Measurements from ENCODE around the gene FAM193A.

Gene FAM193A

DNA sequence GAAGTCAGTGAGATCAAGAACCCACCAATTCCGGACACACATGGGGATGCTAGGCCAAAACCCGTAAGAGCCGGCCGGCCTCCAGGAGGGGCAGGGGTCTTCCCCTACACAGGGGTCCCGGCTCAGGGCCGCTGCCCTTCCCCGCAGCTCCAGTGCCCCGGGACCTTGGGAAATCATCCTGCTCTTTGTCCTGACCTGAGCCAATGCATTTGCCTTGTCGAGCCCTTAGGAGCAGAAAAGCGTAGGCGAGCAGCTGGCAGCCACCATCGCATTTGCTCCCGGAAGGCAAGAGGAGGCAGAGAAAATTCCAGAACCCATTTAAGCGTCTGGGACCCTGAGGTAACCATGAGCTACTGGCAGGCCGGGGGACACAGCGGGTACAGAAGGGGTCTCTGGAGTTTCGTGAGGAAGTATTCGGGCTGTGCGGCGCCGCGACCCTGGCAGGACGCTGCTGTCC, 227.1 kb downstream of the FAM193A start:
- in situ Hi-C loops (cut with MboI; ENCODE audit: low sequenced_read_pairs, unreplicated experiment), result no loop called here
- DNase-seq (ENCODE audit: low spot score), result peak; percentile 18

DNA sequence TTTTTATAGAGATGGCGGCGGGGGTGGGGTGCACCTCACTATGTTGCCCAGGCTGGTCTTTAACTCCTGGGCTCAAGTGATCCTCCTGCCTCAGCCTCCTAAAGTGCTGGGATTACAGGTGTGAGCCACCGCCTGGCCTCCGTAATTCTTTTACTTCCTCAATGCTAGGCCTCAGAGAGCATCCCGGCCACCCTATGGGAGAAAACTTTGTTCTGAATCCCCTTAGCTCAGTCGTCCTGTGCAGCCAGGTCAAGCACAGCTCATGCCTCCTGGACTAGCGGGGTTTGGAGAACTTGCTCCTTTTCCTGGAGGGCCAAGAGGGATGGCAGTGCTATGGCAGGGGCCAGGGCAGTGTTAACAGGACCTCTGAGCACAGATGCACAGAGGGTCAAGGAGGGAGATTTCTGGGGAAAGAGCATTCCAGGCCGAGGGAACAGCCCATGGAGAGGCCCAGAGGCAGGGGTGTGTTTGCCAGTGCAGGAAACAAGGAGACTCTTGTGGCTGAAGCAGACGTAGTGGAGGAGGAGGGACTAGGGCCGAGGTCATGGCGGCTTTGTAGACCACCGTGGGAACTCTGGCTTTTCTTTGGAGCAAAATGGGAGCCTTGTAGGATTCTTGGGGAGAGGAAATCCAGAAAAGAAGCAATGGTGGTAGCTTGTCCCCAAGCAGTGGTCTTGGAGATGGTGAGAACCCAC, 229.5 kb downstream of the FAM193A start:
- TF ChIP-seq, protein P1, sequence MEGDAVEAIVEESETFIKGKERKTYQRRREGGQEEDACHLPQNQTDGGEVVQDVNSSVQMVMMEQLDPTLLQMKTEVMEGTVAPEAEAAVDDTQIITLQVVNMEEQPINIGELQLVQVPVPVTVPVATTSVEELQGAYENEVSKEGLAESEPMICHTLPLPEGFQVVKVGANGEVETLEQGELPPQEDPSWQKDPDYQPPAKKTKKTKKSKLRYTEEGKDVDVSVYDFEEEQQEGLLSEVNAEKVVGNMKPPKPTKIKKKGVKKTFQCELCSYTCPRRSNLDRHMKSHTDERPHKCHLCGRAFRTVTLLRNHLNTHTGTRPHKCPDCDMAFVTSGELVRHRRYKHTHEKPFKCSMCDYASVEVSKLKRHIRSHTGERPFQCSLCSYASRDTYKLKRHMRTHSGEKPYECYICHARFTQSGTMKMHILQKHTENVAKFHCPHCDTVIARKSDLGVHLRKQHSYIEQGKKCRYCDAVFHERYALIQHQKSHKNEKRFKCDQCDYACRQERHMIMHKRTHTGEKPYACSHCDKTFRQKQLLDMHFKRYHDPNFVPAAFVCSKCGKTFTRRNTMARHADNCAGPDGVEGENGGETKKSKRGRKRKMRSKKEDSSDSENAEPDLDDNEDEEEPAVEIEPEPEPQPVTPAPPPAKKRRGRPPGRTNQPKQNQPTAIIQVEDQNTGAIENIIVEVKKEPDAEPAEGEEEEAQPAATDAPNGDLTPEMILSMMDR (IDR thresholded peaks at IDR 0.05; ENCODE audit: borderline replicate concordance, control extremely low read depth, extremely low read depth, insufficient read depth, missing control alignments), result no peak
- peak; percentile 3 for DNase-seq (ENCODE audit: low spot score)
- in situ Hi-C loops (cut with MboI; ENCODE audit: low sequenced_read_pairs, unreplicated experiment), result loop anchor here (5.0 kb wide), 1 partner anchor 161 kb away; no protein-coding TSS in a partner anchor

More for the DNA sequence above, 227.1 kb downstream of the FAM193A start:
- TF ChIP-seq, protein P1 (IDR thresholded peaks at IDR 0.05; ENCODE audit: borderline replicate concordance, control extremely low read depth, extremely low read depth, insufficient read depth, missing control alignments), result no peak

DNA sequence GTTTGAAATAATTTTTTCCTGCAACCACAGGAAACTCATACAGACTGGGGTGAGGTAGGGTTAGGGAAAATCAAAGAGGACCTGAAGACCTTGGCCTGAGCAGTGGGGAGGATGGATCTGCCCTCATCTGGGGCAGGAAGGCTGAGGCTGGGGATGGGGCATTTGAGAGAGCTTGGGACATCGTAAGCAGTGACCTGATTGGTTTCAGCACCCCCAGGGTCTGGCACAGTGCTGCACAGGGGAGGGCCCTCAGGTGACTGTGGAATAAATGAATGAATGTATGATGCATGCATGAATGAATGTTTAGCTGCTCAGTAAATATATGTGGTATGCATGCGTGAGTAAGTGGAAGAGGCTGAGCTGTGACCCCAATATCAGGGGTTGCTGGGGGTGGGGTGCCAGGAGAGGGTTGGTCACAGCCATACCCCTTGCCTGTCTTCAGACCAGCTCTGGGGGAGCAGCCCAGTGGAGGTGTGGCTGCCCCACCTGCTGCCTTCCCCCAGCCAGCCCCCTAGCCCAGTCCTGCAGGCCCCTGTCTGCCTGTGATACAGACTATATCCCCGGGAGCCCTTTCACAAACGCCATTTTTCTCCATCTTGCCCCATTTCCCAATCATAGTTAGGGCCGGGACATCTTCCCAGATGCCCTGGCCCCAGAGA, 230.7 kb downstream of the FAM193A start:
- DNase-seq (ENCODE audit: low spot score), result peak; percentile 8
- in situ Hi-C loops (cut with MboI; ENCODE audit: low sequenced_read_pairs, unreplicated experiment), result loop anchor here (5.0 kb wide), 1 partner anchor 160 kb away; no protein-coding TSS in a partner anchor
- TF ChIP-seq, protein P1 (IDR thresholded peaks at IDR 0.05; ENCODE audit: borderline replicate concordance, control extremely low read depth, extremely low read depth, insufficient read depth, missing control alignments), result no peak

DNA sequence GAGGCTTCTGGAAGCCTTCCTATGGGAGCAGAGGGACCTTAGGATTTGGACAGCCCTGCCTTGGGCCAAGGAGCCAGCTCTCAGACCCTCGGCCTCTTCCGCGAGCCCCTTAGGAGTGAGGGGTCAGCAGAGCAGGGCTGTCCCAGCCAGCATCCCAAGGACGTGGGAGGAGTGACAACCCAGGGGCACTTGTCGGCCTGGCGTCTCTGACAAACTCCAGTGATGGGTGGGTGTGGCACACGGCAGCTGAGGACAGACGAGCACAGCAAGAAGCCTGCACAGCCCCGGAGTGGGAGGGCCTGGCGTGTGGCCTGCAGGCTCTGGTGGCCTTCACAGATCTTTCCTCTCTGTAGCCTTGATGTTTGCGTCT, 231.2 kb downstream of the FAM193A start:
- TF ChIP-seq, protein P1 (IDR thresholded peaks at IDR 0.05; ENCODE audit: borderline replicate concordance, control extremely low read depth, extremely low read depth, insufficient read depth, missing control alignments), result no peak
- DNase-seq (ENCODE audit: low spot score), result peak; percentile 14
- in situ Hi-C loops (cut with MboI; ENCODE audit: low sequenced_read_pairs, unreplicated experiment), result loop anchor here (5.0 kb wide), 1 partner anchor 160 kb away; no protein-coding TSS in a partner anchor

DNA sequence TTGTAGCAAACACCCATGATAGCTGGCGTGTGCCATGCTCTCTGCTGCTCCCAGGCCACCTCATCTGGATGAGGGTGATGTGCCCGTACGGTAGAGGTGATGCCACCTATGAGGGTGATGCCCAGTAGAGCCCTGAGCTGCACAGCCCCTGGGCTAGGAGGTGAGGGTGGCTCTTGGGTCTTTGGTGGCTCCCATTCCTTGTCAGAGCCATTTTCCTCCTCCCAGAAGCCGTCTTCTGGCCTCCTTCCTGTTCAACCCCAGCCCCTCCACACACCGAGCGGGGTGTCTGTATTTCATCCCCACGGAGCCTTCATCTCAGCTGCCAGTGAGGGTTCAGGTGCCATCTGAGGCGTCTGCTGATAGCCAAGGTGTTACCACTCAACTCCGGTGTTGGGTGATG, 231.7 kb downstream of the FAM193A start:
- in situ Hi-C loops (cut with MboI; ENCODE audit: low sequenced_read_pairs, unreplicated experiment), result loop anchor here (5.0 kb wide), 1 partner anchor 159 kb away; no protein-coding TSS in a partner anchor

DNA sequence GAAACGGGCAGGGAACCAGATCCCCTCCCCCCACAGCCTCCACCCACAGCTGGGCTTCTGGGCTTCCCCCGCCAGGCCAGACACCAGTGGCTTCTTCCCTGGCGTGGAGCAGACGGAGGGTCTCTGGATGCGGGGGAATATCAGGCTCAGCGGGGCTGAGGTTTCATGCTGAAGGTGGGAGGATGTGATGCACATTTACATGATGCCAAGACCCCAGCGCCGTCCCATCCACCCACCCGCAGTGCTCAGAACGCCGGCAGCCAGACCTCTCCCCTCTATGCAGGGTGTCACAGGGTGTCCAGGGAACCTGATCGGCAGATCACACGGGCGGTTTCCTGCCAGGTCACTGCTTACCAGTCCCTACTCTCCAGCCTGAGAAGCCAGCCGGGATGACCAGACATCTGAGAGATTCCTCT, 232.5 kb downstream of the FAM193A start:
- in situ Hi-C loops (cut with MboI; ENCODE audit: low sequenced_read_pairs, unreplicated experiment), result loop anchor here (5.0 kb wide), 1 partner anchor 158 kb away; no protein-coding TSS in a partner anchor
- TF ChIP-seq, protein P1 (IDR thresholded peaks at IDR 0.05; ENCODE audit: borderline replicate concordance, control extremely low read depth, extremely low read depth, insufficient read depth, missing control alignments), result no peak
- DNase-seq (ENCODE audit: low spot score), result peak; percentile 3

More for the DNA sequence above, 231.7 kb downstream of the FAM193A start:
- TF ChIP-seq, protein P1 (IDR thresholded peaks at IDR 0.05; ENCODE audit: borderline replicate concordance, control extremely low read depth, extremely low read depth, insufficient read depth, missing control alignments), result no peak
- DNase-seq (ENCODE audit: low spot score), result peak; percentile 9

All from GM13976 (cell line).